Measurements from ENCODE around the gene EIF2AK2. TPM values are rescaled to one million over a fixed set of nuclear protein-coding genes. Genes with fewer than 3 reads are reported as not detected.

The EIF2AK2 gene
- total RNA-seq, 4 donors from 2014 or later = 13.3 to 90.8 (median 45.4) TPM

DNA sequence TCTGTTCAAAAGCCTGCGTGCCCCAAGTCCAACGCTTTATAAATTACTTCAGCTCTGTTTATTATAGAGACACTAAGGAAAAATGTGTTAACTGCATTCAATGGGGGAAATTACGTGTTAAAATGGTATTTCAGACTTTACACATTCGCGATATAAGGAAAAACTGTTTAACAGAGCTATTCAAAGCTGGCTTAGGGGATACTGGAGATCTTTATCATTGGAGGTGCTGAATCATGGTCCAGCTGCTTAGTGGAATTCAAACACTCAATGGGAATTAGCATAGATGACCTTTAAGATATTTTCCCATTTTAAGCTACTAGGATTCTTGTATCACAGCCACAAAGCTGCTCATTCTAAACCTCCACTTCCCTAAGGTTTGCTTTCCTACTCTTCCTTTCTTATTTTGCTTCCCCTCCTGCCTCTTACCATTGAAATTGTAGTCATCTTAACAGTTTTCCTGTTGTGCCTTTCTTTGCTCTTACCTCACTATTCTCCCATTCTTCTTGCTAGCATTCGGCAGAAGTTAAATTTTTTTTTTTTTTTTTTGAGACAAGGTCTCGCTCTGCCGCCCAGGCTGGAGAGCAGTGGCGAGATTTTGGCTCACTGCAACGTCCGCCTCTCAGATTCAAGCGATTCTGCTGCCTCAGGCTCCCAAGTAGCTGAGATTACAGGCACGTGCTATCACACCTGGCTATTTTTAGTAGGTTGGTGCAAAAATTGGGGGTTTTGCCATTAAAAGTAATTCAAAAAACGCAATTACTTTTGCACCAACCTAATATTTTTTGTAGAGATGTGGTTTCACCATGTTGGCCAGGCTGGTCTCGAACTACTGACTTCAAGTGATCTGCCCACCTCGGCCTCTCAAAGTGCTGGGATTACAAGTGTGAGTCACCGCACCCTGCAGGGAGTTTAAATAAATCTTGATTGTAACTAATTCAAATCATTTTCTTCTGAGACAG lies 25.2 kb upstream of the EIF2AK2 start:
- no peak for DNase-seq
- Histone ChIP-seq H3K4me3 (no peak overlapping the region), H3K4me1 (no peaks in the 10 kb centered on the region), H3K27ac (no peak overlapping the region), H3K36me3 (no peaks in the 10 kb centered on the region), H3K9me3 (no peaks in the 10 kb centered on the region), H3K27me3 (no peaks in the 10 kb centered on the region)
- no peak for TF ChIP-seq POLR2A (IDR thresholded peaks at IDR 0.05)
- TF ChIP-seq, protein P1, sequence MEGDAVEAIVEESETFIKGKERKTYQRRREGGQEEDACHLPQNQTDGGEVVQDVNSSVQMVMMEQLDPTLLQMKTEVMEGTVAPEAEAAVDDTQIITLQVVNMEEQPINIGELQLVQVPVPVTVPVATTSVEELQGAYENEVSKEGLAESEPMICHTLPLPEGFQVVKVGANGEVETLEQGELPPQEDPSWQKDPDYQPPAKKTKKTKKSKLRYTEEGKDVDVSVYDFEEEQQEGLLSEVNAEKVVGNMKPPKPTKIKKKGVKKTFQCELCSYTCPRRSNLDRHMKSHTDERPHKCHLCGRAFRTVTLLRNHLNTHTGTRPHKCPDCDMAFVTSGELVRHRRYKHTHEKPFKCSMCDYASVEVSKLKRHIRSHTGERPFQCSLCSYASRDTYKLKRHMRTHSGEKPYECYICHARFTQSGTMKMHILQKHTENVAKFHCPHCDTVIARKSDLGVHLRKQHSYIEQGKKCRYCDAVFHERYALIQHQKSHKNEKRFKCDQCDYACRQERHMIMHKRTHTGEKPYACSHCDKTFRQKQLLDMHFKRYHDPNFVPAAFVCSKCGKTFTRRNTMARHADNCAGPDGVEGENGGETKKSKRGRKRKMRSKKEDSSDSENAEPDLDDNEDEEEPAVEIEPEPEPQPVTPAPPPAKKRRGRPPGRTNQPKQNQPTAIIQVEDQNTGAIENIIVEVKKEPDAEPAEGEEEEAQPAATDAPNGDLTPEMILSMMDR (IDR thresholded peaks at IDR 0.05) = no peak
- intact Hi-C loops (cut with DNase I; ENCODE audit: low total_unique reads) = no loop called here

DNA sequence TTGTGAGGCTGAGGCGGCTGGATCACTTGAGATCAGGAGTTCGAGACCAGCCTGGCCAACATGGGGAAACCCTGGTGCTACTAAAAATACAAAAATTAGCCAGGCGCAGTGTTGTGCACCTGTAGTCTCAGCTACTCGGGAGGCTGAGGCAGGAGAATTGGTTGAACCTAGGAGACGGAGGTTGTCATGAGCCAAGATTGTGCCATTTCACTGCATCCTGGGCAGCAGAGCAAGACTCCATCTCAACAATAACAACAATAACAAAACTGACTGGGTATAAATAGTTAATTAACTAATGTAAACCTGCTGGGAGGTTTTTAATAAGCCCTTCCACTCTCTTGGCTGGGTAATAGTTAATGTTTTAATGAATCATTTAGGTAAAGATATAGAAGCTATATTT lies 23.9 kb upstream of the EIF2AK2 start:
- Histone ChIP-seq H3K27ac (no peak overlapping the region), H3K4me3 (no peak overlapping the region), H3K9me3 (no peaks in the 10 kb centered on the region), H3K4me1 (no peaks in the 10 kb centered on the region), H3K27me3 (no peaks in the 10 kb centered on the region), H3K36me3 (no peaks in the 10 kb centered on the region)
- no peak for TF ChIP-seq POLR2A (IDR thresholded peaks at IDR 0.05)
- TF ChIP-seq, protein P1 (IDR thresholded peaks at IDR 0.05) = no peak
- intact Hi-C loops (cut with DNase I; ENCODE audit: low total_unique reads) = no loop called here
- no peak for DNase-seq

DNA sequence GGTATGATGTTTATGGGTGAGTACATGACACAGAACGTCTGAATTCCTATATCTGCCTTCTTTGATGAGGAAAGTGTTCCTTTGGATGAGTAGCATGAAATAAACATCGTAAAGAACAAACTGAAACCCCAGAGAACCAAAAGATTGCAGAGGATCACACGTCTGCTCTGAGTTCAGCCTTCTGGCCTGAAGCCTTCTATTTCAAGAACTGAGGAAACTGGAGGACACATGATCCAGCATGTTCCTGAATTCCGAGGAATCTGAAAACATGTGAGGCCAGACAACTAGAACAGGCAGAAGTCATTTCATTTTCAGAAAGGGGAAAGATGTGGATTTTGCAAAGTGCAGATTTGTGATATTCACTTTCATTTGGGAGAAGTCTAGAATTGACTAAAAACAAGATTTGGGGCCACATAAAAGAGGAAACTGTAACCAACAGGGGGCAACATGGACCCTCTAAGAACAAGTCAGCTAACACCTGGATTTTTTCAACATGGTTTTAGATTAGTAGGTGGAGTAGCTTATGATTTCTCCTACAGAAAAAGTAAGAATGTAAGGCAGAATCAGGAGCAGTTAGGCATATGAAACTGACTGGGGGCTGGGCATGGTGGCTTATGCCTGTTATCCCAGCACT lies 23.3 kb upstream of the EIF2AK2 start:
- intact Hi-C loops (cut with DNase I; ENCODE audit: low total_unique reads) = no loop called here
- no peak overlapping the region for H3K27ac ChIP-seq

DNA sequence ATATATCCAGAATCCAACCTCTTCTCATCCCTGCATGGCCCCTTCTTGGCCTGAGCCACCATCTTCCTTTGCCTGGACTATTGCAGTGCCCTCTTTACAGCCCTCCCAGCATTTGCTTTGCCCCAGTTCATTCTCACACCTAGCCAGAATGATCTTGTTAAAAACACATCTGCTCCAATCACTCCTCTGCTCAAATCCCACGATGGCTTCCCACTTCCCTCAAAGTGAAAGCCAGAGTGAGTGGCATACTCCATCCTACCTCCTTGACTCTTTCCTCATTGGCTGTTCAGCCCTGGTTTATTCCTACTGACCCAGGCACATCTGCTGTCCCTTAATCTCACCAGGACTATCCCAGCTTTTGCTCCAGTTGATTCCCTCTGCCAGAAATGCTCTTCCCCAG lies 17.0 kb upstream of the EIF2AK2 start:
- intact Hi-C loops (cut with DNase I; ENCODE audit: low total_unique reads) = no loop called here
- no peak for DNase-seq
- TF ChIP-seq, protein P1 (IDR thresholded peaks at IDR 0.05) = no peak
- no peak for TF ChIP-seq POLR2A (IDR thresholded peaks at IDR 0.05)

More for the DNA sequence above, 23.3 kb upstream of the EIF2AK2 start:
- Histone ChIP-seq H3K4me1 (no peaks in the 10 kb centered on the region), H3K9me3 (no peaks in the 10 kb centered on the region), H3K36me3 (no peaks in the 10 kb centered on the region), H3K4me3 (no peak overlapping the region), H3K27me3 (no peaks in the 10 kb centered on the region)
- TF ChIP-seq, protein P1 (IDR thresholded peaks at IDR 0.05) = no peak
- no peak for TF ChIP-seq POLR2A (IDR thresholded peaks at IDR 0.05)
- no peak for DNase-seq

DNA sequence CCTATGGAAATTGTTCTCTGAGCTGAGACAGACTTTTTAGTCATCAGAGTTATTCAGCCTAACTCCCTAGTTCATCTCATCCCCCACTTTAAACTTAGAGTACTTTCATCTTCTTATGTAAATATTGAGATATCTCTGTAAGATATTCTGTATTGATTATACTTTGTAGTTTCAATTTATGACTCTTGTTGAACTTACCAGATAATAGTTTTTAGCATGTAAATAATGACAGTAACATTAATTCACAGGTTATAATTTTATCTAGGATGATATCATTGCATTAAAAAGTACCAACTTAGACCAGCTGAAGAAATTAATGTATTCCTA lies 14.8 kb upstream of the EIF2AK2 start:
- Histone ChIP-seq H3K27me3 (peaks cover 0 to 4% of the 10 kb centered on the region in 2 donors), H3K27ac (no peak overlapping the region), H3K4me1 (no peaks in the 10 kb centered on the region), H3K36me3 (no peaks in the 10 kb centered on the region), H3K9me3 (no peaks in the 10 kb centered on the region), H3K4me3 (no peak overlapping the region)
- no peak for DNase-seq
- intact Hi-C loops (cut with DNase I; ENCODE audit: low total_unique reads) = no loop called here
- TF ChIP-seq POLR2A (IDR thresholded peaks at IDR 0.05) = no peak
- TF ChIP-seq, protein P1 (IDR thresholded peaks at IDR 0.05) = no peak

More for the DNA sequence above, 17.0 kb upstream of the EIF2AK2 start:
- Histone ChIP-seq H3K27me3 (peaks cover 0 to 2% of the 10 kb centered on the region in 2 donors), H3K4me3 (no peak overlapping the region), H3K9me3 (no peaks in the 10 kb centered on the region), H3K36me3 (no peaks in the 10 kb centered on the region), H3K4me1 (no peaks in the 10 kb centered on the region), H3K27ac (no peak overlapping the region)

All from uterus (tissue), 4 donors.